GM19035 (cell line): ENCODE results near the gene HDGFL2.
A peak's percentile ranks its signal among the peaks of the same experiment; 100 is the strongest.

Experiments
- ATAC-seq: cut with Tn5 transposase; IDR thresholded peaks from one replicate; pipeline ENCODE4 v1.9.1; 2021; ENCODE audit not compliant: unreplicated experiment

Gene HDGFL2

GRCh38 chr19:4464815-4465581, 7.1 kb upstream of the HDGFL2 start:
- ATAC-seq = no peak

GRCh38 chr19:4467835-4468234, 4.3 kb upstream of the HDGFL2 start:
- ATAC-seq = no peak

GRCh38 chr19:4471403-4472173, 509 bp upstream of the HDGFL2 start:
- peak; percentile 85 for ATAC-seq

GRCh38 chr19:4473011-4473762, 1.1 kb downstream of the HDGFL2 start:
- ATAC-seq = no peak

GRCh38 chr19:4473763-4474513, 1.8 kb downstream of the HDGFL2 start:
- no peak for ATAC-seq

GRCh38 chr19:4474514-4475022, 2.5 kb downstream of the HDGFL2 start:
- ATAC-seq = no peak

GRCh38 chr19:4477034-4477801, 5.1 kb downstream of the HDGFL2 start:
- ATAC-seq = no peak

- no peak for ATAC-seq
Measured at GRCh38 chr19:4482721-4483364, 10.7 kb downstream of the HDGFL2 start.

- ATAC-seq = no peak
Measured at GRCh38 chr19:4483385-4483784, 11.3 kb downstream of the HDGFL2 start.

GRCh38 chr19:4487572-4487971, 15.5 kb downstream of the HDGFL2 start:
- no peak for ATAC-seq

GRCh38 chr19:4488496-4488895, 16.4 kb downstream of the HDGFL2 start:
- no peak for ATAC-seq

- no peak for ATAC-seq
Measured at GRCh38 chr19:4491446-4491845, 19.3 kb downstream of the HDGFL2 start.

GRCh38 chr19:4492337-4493103, 20.4 kb downstream of the HDGFL2 start:
- no peak for ATAC-seq

- no peak for ATAC-seq
Measured at GRCh38 chr19:4493104-4493928, 21.2 kb downstream of the HDGFL2 start.

- ATAC-seq = no peak
Measured at GRCh38 chr19:4493929-4494690, 22.0 kb downstream of the HDGFL2 start.

- no peak for ATAC-seq
Measured at GRCh38 chr19:4494691-4495064, 22.6 kb downstream of the HDGFL2 start.

- no peak for ATAC-seq
Measured at GRCh38 chr19:4495471-4495870, 23.4 kb downstream of the HDGFL2 start.
